Osteoblast (primary cell): ENCODE results near the gene MRPS22. TPM values are rescaled to one million over a fixed set of nuclear protein-coding genes. Genes with fewer than 3 reads are reported as not detected.

Source experiments
- DNase-seq: peaks from one replicate; pipeline ENCODE4 v3.0.0; 2011; ENCODE audit warnings: low spot score, mixed read lengths; ENCODE audit not compliant: insufficient read length; ENCODE audit errors: missing footprints
- H2AFZ ChIP-seq: 2 replicates; pipeline ENCODE4 v1.6.0; 2011; ENCODE audit warnings: mild to moderate bottlenecking, low read length
- H3K27ac ChIP-seq: 2 replicates; pipeline ENCODE4 v1.5.1; 2011; ENCODE audit warnings: mild to moderate bottlenecking, low read depth, low read length, moderate library complexity
- H3K27me3 ChIP-seq: 2 replicates; pipeline ENCODE4 v1.6.0; 2012; ENCODE audit warnings: mild to moderate bottlenecking, control low read depth, inconsistent platforms, low read length, moderate library complexity; ENCODE audit not compliant: insufficient read depth
- H3K36me3 ChIP-seq: 2 replicates; pipeline ENCODE4 v1.5.1; 2011; ENCODE audit warnings: mild to moderate bottlenecking, low read length, control low read depth, moderate library complexity; ENCODE audit not compliant: insufficient read depth
- H3K4me1 ChIP-seq: 2 replicates; pipeline ENCODE4 v1.5.1; 2011; ENCODE audit warnings: mild to moderate bottlenecking, low read length, control low read depth, moderate library complexity; ENCODE audit not compliant: insufficient read depth
- H3K4me2 ChIP-seq: 2 replicates; pipeline ENCODE4 v1.6.0; 2011; ENCODE audit warnings: mild to moderate bottlenecking, low read length; ENCODE audit not compliant: insufficient read depth
- H3K4me3 ChIP-seq: fragments of 200-600 bp; sonication (generic); 3 replicates; pipeline ENCODE4 v1.5.1; 2012; ENCODE audit warnings: mild to moderate bottlenecking, low read length, inconsistent platforms; ENCODE audit not compliant: insufficient read depth
- H3K79me2 ChIP-seq: 2 replicates; pipeline ENCODE4 v1.6.0; 2012; ENCODE audit warnings: mild to moderate bottlenecking, low read length, control low read depth, inconsistent platforms; ENCODE audit not compliant: insufficient read depth
- H3K9me3 ChIP-seq: 2 replicates; pipeline ENCODE4 v1.5.1; 2011; ENCODE audit warnings: low read depth, low read length, control low read depth
- H4K20me1 ChIP-seq: 2 replicates; pipeline ENCODE4 v1.6.0; 2012; ENCODE audit warnings: mild to moderate bottlenecking, low read length, control low read depth; ENCODE audit not compliant: insufficient read depth
- total RNA-seq: library from RNA; depleted of rRNA; stranded (reverse); fragments of >200 nt; gene quantifications from 2 replicates; pipeline ENCODE4 v1.2.3, GENCODE V29; 2012
- TF ChIP-seq, protein P1 (sequence below): IDR thresholded peaks from 2 replicates; pipeline ENCODE4 v1.5.1; 2011; ENCODE audit warnings: mild to moderate bottlenecking, low read depth, low read length, moderate library complexity; ENCODE audit errors: extremely low read depth

MRPS22 gene
- total RNA-seq, 1 donor = 65.1 TPM

DNA sequence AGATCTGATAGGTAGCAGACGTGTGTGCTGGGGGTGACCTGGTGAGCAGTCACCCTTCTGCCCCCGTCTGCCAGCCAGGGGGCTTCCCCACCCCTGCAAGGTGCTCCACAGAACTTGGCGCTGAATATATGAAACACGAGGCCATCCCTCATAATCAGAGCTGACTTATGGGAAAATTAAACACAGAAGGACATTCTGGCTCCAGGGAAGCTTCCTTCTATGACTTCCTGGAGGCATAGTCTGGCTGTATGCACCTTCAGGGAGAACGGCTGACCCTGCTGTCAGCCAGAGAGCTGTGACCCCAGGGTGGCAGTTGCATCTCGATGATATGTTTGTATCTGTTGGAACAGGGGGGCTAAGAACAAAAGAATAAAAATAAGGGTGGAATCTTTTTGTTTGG lies 26.6 kb upstream of the MRPS22 start:
- Histone ChIP-seq H3K9me3 (no peaks in the 10 kb centered on the region), H2AFZ (no peak overlapping the region), H3K4me1 (peaks cover 11% of the 10 kb centered on the region), H3K4me2 (no peak overlapping the region), H3K4me3 (no peak overlapping the region), H3K79me2 (no peaks in the 10 kb centered on the region), H4K20me1 (no peaks in the 10 kb centered on the region), H3K36me3 (no peaks in the 10 kb centered on the region), H3K27me3 (no peaks in the 10 kb centered on the region), H3K27ac (no peak overlapping the region)
- DNase-seq = no peak
- TF ChIP-seq, protein P1, sequence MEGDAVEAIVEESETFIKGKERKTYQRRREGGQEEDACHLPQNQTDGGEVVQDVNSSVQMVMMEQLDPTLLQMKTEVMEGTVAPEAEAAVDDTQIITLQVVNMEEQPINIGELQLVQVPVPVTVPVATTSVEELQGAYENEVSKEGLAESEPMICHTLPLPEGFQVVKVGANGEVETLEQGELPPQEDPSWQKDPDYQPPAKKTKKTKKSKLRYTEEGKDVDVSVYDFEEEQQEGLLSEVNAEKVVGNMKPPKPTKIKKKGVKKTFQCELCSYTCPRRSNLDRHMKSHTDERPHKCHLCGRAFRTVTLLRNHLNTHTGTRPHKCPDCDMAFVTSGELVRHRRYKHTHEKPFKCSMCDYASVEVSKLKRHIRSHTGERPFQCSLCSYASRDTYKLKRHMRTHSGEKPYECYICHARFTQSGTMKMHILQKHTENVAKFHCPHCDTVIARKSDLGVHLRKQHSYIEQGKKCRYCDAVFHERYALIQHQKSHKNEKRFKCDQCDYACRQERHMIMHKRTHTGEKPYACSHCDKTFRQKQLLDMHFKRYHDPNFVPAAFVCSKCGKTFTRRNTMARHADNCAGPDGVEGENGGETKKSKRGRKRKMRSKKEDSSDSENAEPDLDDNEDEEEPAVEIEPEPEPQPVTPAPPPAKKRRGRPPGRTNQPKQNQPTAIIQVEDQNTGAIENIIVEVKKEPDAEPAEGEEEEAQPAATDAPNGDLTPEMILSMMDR = no peak

DNA sequence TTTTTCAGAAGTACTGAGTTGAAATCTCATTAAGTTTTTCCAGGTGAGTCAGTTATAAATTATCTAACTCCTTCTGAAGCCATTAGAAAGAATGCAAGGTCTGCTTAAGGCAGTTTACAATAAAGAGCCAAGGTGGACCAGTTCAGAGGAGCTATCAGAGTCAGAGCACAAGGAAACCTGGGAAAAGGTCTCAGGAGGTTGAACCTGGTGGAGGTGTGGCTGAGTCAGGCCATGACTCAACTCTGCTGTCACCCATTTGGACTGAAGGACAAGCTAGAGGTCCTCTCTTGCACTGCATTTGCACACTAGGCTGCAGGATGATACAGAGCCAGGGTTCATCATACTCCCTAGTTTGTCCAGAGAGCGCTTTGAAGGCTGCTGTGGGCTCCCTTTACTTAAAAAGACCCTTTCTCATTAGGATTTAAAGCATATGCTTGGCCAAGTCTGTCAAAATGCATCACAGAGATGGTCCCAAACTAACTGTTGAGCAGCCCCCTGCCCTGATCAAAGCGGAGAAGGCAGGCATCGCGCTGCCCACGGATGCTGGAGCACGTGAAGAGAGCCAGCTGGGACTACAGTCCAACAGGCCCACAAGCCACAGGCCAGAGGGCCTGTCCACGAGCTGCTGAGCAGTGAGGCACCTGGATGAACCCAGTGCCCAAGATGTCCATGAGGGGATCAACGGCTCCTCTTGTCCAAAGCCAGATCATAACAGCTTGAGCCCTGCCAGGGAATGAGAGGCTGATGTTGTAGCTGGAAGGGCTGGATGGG lies 26.0 kb upstream of the MRPS22 start:
- Histone ChIP-seq H3K4me2 (no peak overlapping the region), H3K36me3 (no peaks in the 10 kb centered on the region), H3K79me2 (no peaks in the 10 kb centered on the region), H3K4me3 (no peak overlapping the region), H3K27me3 (no peaks in the 10 kb centered on the region), H3K4me1 (peaks cover 5% of the 10 kb centered on the region), H3K27ac (no peak overlapping the region), H4K20me1 (no peaks in the 10 kb centered on the region), H2AFZ (no peak overlapping the region), H3K9me3 (no peaks in the 10 kb centered on the region)
- TF ChIP-seq, protein P1 = no peak
- no peak for DNase-seq

DNA sequence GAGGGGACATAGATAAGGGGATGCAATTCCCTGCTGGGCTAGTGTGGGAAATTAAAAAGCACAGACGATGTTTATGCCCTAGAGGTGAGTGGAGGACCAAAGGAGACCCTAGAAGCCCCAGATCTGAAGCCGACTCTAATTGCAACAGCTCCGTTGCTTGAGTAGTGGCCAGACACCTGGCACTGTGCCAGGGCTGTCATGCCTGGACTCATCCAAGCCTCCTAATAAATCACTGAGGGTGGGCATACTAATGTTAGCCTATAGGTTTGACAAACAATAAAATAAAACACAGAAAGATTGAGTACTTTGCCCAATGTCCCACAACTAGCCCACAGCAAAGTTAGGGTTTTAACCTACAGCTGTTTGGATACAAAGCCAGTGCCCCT lies 25.4 kb upstream of the MRPS22 start:
- TF ChIP-seq, protein P1 = no peak
- Histone ChIP-seq H4K20me1 (no peaks in the 10 kb centered on the region), H3K4me1 (no peaks in the 10 kb centered on the region), H3K4me2 (no peak overlapping the region), H3K9me3 (no peaks in the 10 kb centered on the region), H2AFZ (no peak overlapping the region), H3K27ac (no peak overlapping the region), H3K79me2 (no peaks in the 10 kb centered on the region), H3K27me3 (no peaks in the 10 kb centered on the region), H3K4me3 (no peak overlapping the region), H3K36me3 (no peaks in the 10 kb centered on the region)
- no peak for DNase-seq

DNA sequence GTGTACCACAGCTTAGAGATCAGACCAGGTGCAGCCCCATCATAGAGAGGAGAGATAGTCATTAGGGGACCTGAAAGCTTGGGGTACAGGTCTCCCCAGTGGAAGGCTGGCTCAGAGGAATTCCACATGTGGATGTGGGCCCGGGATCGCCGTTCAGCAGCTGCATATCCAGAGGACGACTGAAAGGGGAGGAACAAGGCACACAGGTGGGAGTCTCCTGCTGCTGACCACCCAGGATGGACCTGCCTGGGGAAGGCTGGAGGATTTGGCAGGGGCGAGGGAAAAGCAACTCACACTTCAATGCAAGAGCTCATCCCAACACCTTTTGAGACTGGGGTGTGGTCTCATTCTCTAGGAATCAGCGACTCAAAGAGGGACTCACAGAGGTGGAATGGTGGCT lies 25.0 kb upstream of the MRPS22 start:
- Histone ChIP-seq H3K27me3 (no peaks in the 10 kb centered on the region), H3K79me2 (no peaks in the 10 kb centered on the region), H2AFZ (no peak overlapping the region), H4K20me1 (no peaks in the 10 kb centered on the region), H3K27ac (no peak overlapping the region), H3K4me3 (no peak overlapping the region), H3K36me3 (no peaks in the 10 kb centered on the region), H3K4me2 (no peak overlapping the region), H3K9me3 (no peaks in the 10 kb centered on the region), H3K4me1 (no peaks in the 10 kb centered on the region)
- TF ChIP-seq, protein P1 = no peak
- DNase-seq = no peak
